HG03521 (cell line): ENCODE data around the gene ACTL7A.
"Not testable (repeated sequence)": the region's sequence is repeated elsewhere in the genome, so short reads cannot be mapped to it uniquely, and the experiment has no call there.

Experiments used
- ATAC-seq: cut with Tn5 transposase; IDR thresholded peaks from one replicate; pipeline ENCODE4 v1.9.1; 2021; ENCODE audit warnings: mild to moderate bottlenecking, moderate library complexity; ENCODE audit not compliant: unreplicated experiment

Gene ACTL7A

GRCh38 chr9:108876425-108876824 lies 14.4 kb downstream of the ACTL7A start:
- no peak for ATAC-seq

- ATAC-seq = no peak
Observed at GRCh38 chr9:108877524-108877923, 15.5 kb downstream of the ACTL7A start.

GRCh38 chr9:108880738-108881316 lies 18.8 kb downstream of the ACTL7A start:
- ATAC-seq = no peak

- no peak for ATAC-seq
Observed at GRCh38 chr9:108882052-108882888, 20.2 kb downstream of the ACTL7A start.

- no peak for ATAC-seq
Observed at GRCh38 chr9:108883085-108883484, 21.0 kb downstream of the ACTL7A start.

GRCh38 chr9:108884701-108885100 lies 22.6 kb downstream of the ACTL7A start:
- ATAC-seq = no peak

GRCh38 chr9:108885643-108886348 lies 23.7 kb downstream of the ACTL7A start:
- ATAC-seq = peak; percentile 98

- not testable (repeated sequence) for ATAC-seq
Observed at GRCh38 chr9:108886594-108887271, 24.7 kb downstream of the ACTL7A start.

- no peak for ATAC-seq
Observed at GRCh38 chr9:108889649-108890067, 27.6 kb downstream of the ACTL7A start.

GRCh38 chr9:108894225-108894997 lies 32.3 kb downstream of the ACTL7A start:
- no peak for ATAC-seq

GRCh38 chr9:108897324-108898096 lies 35.4 kb downstream of the ACTL7A start:
- ATAC-seq = no peak

- not testable (repeated sequence) for ATAC-seq
Observed at GRCh38 chr9:108899023-108899695, 37.1 kb downstream of the ACTL7A start.

GRCh38 chr9:108900176-108900575 lies 38.1 kb downstream of the ACTL7A start:
- ATAC-seq = no peak

GRCh38 chr9:108903420-108904103 lies 41.5 kb downstream of the ACTL7A start:
- no peak for ATAC-seq

GRCh38 chr9:108904161-108904560 lies 42.1 kb downstream of the ACTL7A start:
- ATAC-seq = no peak

GRCh38 chr9:108905494-108905893 lies 43.4 kb downstream of the ACTL7A start:
- no peak for ATAC-seq

GRCh38 chr9:108910402-108910801 lies 48.3 kb downstream of the ACTL7A start:
- no peak for ATAC-seq

- no peak for ATAC-seq
Observed at GRCh38 chr9:108910914-108911313, 48.8 kb downstream of the ACTL7A start.

- ATAC-seq = no peak
Observed at GRCh38 chr9:108911820-108912219, 49.8 kb downstream of the ACTL7A start.
